Fibroblast of lung (primary cell): ENCODE data around the gene NMNAT2. TPM values are rescaled to one million over a fixed set of nuclear protein-coding genes. Genes with fewer than 3 reads are reported as not detected.

Experiments
- DNase-seq, 2 donors: peaks; one replicate each; pipeline versions ENCODE4 v3.0.0 to v3.0.0-alpha.2; 2010; ENCODE audit warnings: low read depth in 2 of 2
- H2AFZ ChIP-seq: 2 replicates; pipeline ENCODE4 v1.5.1; 2012; ENCODE audit warnings: low read length, control low read depth, inconsistent platforms
- H3K27ac ChIP-seq: 2 replicates; pipeline ENCODE4 v1.5.1; 2011; ENCODE audit warnings: low read length, control low read depth; ENCODE audit not compliant: insufficient read depth
- H3K27me3 ChIP-seq: 2 replicates; pipeline ENCODE4 v1.5.1; 2011; ENCODE audit warnings: mild to moderate bottlenecking, low read length; ENCODE audit not compliant: control insufficient read depth, insufficient read depth
- H3K36me3 ChIP-seq: 2 replicates; pipeline ENCODE4 v1.5.1; 2011; ENCODE audit warnings: low read length; ENCODE audit not compliant: control insufficient read depth, insufficient read depth
- H3K4me1 ChIP-seq: 2 replicates; pipeline ENCODE4 v1.5.1; 2011; ENCODE audit warnings: low read length; ENCODE audit not compliant: control insufficient read depth, insufficient read depth; ENCODE audit errors: extremely low read depth
- H3K4me2 ChIP-seq: 2 replicates; pipeline ENCODE4 v1.5.1; 2011; ENCODE audit warnings: low read length, control low read depth; ENCODE audit not compliant: insufficient read depth; ENCODE audit errors: extremely low read depth
- H3K4me3 ChIP-seq, 4 experiments: fragments of 200-600 bp in 1 of 4; sonication (generic) in 1 of 4; replicated peaks in 1 of 4; 2 replicates each; pipeline ENCODE4 v1.5.1; 2011 to 2016; ENCODE audit warnings: low read length in 4 of 4, low read depth in 3 of 4, mild to moderate bottlenecking in 3 of 4, control low read depth in 2 of 4, inconsistent platforms in 1 of 4, mixed read lengths in 1 of 4; ENCODE audit not compliant: insufficient read depth in 1 of 4; ENCODE audit errors: control extremely low read depth in 1 of 4
- H3K79me2 ChIP-seq: 2 replicates; pipeline ENCODE4 v1.5.1; 2012; ENCODE audit warnings: mild to moderate bottlenecking, low read length, inconsistent platforms; ENCODE audit not compliant: control insufficient read depth, insufficient read depth
- H3K9ac ChIP-seq: 2 replicates; pipeline ENCODE4 v1.5.1; 2011; ENCODE audit warnings: mild to moderate bottlenecking, low read length, control low read depth; ENCODE audit not compliant: insufficient read depth
- H3K9me3 ChIP-seq: 2 replicates; pipeline ENCODE4 v1.5.1; 2012; ENCODE audit warnings: low read depth, low read length; ENCODE audit not compliant: control insufficient read depth, insufficient read depth
- H4K20me1 ChIP-seq: 2 replicates; pipeline ENCODE4 v1.5.1; 2011; ENCODE audit warnings: low read length; ENCODE audit not compliant: control insufficient read depth, insufficient read depth; ENCODE audit errors: extremely low read depth
- EZH2 ChIP-seq: IDR thresholded peaks from 2 replicates; pipeline ENCODE4 v1.5.1; 2012; ENCODE audit warnings: low read length, control low read depth, mild to moderate bottlenecking; ENCODE audit errors: missing control alignments
- polyA plus RNA-seq, 2 donors: library from polyadenylated mRNA; depleted of rRNA in 1 of 2; stranded (reverse) in 1 of 2; unstranded in 1 of 2; fragments of >200 nt; gene quantifications; 2 replicates each; pipeline ENCODE4 v1.2.1, GENCODE V29; 2011 to 2012; ENCODE audit warnings: missing spikeins in 1 of 2
- total RNA-seq: library from RNA; depleted of rRNA; stranded (reverse); fragments of >200 nt; gene quantifications from 2 replicates; pipeline ENCODE4 v1.2.1, GENCODE V29; 2014
- TF ChIP-seq, protein P1 (sequence below), 2 donors: IDR thresholded peaks in 1 of 2; conservative IDR thresholded peaks in 1 of 2; 1 replicate in 1 of 2; 2 replicates in 1 of 2; pipeline ENCODE4 v1.5.1; 2011 to 2012; ENCODE audit warnings: low read length in 2 of 2, control low read depth in 1 of 2, inconsistent platforms in 1 of 2, low read depth in 1 of 2, mild to moderate bottlenecking in 1 of 2

The NMNAT2 gene
- total and polyA plus RNA-seq, 2 donors (not counting 1 experiment from before 2014, with no cell fraction given), result under 0.01 to 0.61 TPM

DNA sequence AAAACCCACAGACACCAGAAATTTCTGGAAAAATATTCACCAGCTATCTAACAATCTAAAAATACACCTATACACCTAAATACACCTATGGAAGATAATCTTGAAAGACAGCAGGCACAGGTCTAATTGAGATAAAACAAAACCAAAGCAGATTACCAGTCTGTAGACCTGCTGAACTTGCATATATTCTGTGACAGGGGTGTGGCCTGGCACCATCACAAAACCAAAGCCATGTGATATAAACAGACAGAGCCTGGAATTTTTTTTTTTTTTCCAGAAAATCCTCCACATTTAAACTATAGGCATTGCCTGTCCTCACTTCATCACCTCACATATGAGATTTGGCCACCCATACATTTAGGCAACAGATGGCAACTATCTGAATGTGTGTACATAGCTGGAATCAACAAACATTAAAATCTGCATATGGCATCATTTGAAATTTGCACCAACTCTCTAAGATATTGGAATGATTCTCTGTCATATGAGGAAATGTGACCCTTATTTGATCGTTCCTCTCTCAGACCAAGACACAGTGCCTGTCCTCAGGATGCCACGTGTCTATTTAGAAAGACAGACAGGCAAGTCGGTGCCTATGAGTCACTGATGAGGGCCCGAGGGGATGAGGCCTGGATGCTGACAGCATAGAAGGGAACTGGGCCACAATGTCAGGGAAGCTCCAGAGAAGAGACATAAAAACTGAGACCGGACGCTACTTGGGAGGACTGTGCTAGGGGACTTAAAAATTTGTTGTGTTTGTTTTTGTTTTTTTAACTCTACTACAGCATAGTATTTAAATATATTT lies 32.6 kb downstream of the NMNAT2 start:
- Histone ChIP-seq H3K27ac (no peak overlapping the region), H3K4me1 (no peaks in the 10 kb centered on the region), H3K27me3 (peaks cover 7% of the 10 kb centered on the region), H3K36me3 (no peaks in the 10 kb centered on the region), H3K4me2 (no peak overlapping the region), H3K4me3 (no peak overlapping the region), H4K20me1 (no peaks in the 10 kb centered on the region), H3K79me2 (no peaks in the 10 kb centered on the region), H2AFZ (no peak overlapping the region), H3K9ac (no peak overlapping the region), H3K9me3 (no peaks in the 10 kb centered on the region)
- DNase-seq, result no peak
- TF ChIP-seq, protein P1, sequence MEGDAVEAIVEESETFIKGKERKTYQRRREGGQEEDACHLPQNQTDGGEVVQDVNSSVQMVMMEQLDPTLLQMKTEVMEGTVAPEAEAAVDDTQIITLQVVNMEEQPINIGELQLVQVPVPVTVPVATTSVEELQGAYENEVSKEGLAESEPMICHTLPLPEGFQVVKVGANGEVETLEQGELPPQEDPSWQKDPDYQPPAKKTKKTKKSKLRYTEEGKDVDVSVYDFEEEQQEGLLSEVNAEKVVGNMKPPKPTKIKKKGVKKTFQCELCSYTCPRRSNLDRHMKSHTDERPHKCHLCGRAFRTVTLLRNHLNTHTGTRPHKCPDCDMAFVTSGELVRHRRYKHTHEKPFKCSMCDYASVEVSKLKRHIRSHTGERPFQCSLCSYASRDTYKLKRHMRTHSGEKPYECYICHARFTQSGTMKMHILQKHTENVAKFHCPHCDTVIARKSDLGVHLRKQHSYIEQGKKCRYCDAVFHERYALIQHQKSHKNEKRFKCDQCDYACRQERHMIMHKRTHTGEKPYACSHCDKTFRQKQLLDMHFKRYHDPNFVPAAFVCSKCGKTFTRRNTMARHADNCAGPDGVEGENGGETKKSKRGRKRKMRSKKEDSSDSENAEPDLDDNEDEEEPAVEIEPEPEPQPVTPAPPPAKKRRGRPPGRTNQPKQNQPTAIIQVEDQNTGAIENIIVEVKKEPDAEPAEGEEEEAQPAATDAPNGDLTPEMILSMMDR (conservative IDR thresholded peaks at IDR 0.05 in 1 of 2, IDR thresholded peaks at IDR 0.05 in 1 of 2; ENCODE audit: low read depth in 1 of 2, low read length in 2 of 2), result no peak
- no peak for TF ChIP-seq EZH2

DNA sequence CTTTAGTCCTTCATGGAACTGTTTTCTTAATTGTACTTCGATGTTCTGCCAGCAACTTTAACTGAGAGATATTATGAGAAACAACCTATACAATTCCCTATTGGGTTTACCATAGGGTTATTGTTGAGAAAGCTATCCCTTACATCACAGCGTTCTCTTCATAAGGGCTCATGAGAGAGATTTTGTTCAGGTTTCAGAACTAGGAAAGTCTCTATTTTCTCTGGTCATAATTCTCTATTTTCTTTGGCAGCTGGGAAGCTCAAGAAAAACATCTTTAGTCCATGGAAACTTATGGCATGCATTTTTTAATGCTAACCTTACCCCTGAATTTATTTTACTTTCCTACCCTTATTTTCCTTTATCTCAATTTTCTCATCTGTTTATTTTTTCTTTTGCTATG lies 38.2 kb downstream of the NMNAT2 start:
- no peaks in the 10 kb centered on the region for H3K9me3 ChIP-seq
- no peak overlapping the region for H3K4me2 ChIP-seq
- no peak overlapping the region for H2AFZ ChIP-seq
- no peaks in the 10 kb centered on the region for H3K27me3 ChIP-seq
- H4K20me1 ChIP-seq, result no peaks in the 10 kb centered on the region
- H3K79me2 ChIP-seq, result no peaks in the 10 kb centered on the region
- H3K9ac ChIP-seq, result no peak overlapping the region
- peak in 1 of 2 donors; percentile 4 for DNase-seq
- H3K36me3 ChIP-seq, result no peaks in the 10 kb centered on the region
- no peak overlapping the region for H3K4me3 ChIP-seq
- no peak overlapping the region for H3K27ac ChIP-seq
- no peak for TF ChIP-seq EZH2
- TF ChIP-seq, protein P1 (conservative IDR thresholded peaks at IDR 0.05 in 1 of 2, IDR thresholded peaks at IDR 0.05 in 1 of 2; ENCODE audit: low read depth in 1 of 2, low read length in 2 of 2), result no peak
- H3K4me1 ChIP-seq, result no peaks in the 10 kb centered on the region

DNA sequence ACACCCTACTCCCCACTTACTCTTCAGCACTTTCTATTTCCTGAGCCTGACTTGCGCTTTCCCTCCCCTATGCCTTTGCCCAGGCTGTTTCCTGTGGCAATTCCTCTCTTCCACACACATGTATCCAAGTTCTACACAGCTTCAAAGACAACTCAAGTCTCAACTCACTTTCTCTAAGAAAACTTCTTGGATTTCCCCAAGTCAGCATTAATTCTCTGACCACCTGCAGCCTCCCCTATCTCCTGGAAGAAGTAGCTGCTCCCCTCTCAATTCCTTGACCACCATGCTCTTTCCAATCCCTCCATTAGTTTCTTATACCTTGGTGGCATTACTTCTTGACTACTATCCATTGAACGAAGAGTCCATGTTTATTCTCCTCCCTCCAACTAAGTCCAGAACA lies 42.8 kb downstream of the NMNAT2 start:
- H3K9ac ChIP-seq, result no peak overlapping the region
- no peak overlapping the region for H2AFZ ChIP-seq
- H3K27me3 ChIP-seq, result peaks cover 3% of the 10 kb centered on the region
- H3K4me1 ChIP-seq, result no peaks in the 10 kb centered on the region
- no peak overlapping the region for H3K4me3 ChIP-seq
- H3K4me2 ChIP-seq, result no peak overlapping the region
- DNase-seq, result no peak
- TF ChIP-seq EZH2, result no peak
- TF ChIP-seq, protein P1 (conservative IDR thresholded peaks at IDR 0.05 in 1 of 2, IDR thresholded peaks at IDR 0.05 in 1 of 2; ENCODE audit: low read depth in 1 of 2, low read length in 2 of 2), result no peak
- H3K27ac ChIP-seq, result no peak overlapping the region
- H3K9me3 ChIP-seq, result no peaks in the 10 kb centered on the region
- no peaks in the 10 kb centered on the region for H3K79me2 ChIP-seq
- no peaks in the 10 kb centered on the region for H3K36me3 ChIP-seq
- no peaks in the 10 kb centered on the region for H4K20me1 ChIP-seq
